HEK293T (cell line): ENCODE data around the gene ANKRD44.

Experiments used
- CTCF ChIA-PET: fragments of 350-600 bp; formaldehyde crosslinking; extraction: SDS; loops from one replicate; lab custom pipeline; 2021; ENCODE audit warnings: antibody characterized with exemption, inconsistent platforms; lab: Yijun Ruan, JAX
- POLR2A ChIA-PET: fragments of 350-600 bp; formaldehyde crosslinking; extraction: SDS; loops from one replicate; lab custom pipeline; 2020; ENCODE audit warnings: antibody characterized with exemption, inconsistent platforms; lab: Yijun Ruan, JAX
- DNase-seq: peaks from one replicate; pipeline ENCODE4 v3.0.0; 2012; ENCODE audit warnings: mixed read lengths; ENCODE audit errors: extremely low spot score
- ARNT ChIP-seq: fragments of 450-650 bp; IDR thresholded peaks from 2 replicates; pipeline ENCODE4 v1.6.1; 2017; ENCODE audit warnings: mild to moderate bottlenecking
- BHLHE40 ChIP-seq: fragments of 450-650 bp; IDR thresholded peaks from 2 replicates; pipeline ENCODE4 v1.6.1; 2016; ENCODE audit warnings: mild to moderate bottlenecking, moderate library complexity, borderline replicate concordance
- CTBP1 ChIP-seq: fragments of 450-650 bp; IDR thresholded peaks from 2 replicates; pipeline ENCODE4 v1.6.1; 2016; ENCODE audit warnings: borderline replicate concordance
- ELF4 ChIP-seq: fragments of 450-650 bp; IDR thresholded peaks from 2 replicates; pipeline ENCODE4 v1.6.1; 2017; ENCODE audit warnings: antibody characterized with exemption
- FOXA1 ChIP-seq: fragments of 450-650 bp; IDR thresholded peaks from 2 replicates; pipeline ENCODE4 v1.6.1; 2016; ENCODE audit warnings: mild to moderate bottlenecking
- FOXK2 ChIP-seq: fragments of 450-650 bp; IDR thresholded peaks from 2 replicates; pipeline ENCODE4 v1.6.1; 2016; ENCODE audit warnings: mild to moderate bottlenecking
- FOXM1 ChIP-seq: fragments of 450-650 bp; IDR thresholded peaks from 2 replicates; pipeline ENCODE4 v1.6.1; 2017; ENCODE audit warnings: mild to moderate bottlenecking, borderline replicate concordance
- HDGF ChIP-seq: fragments of 450-650 bp; IDR thresholded peaks from 2 replicates; pipeline ENCODE4 v1.6.1; 2017; ENCODE audit warnings: antibody characterized with exemption, borderline replicate concordance
- L3MBTL2 ChIP-seq: fragments of 450-650 bp; conservative IDR thresholded peaks from 2 replicates; pipeline ENCODE4 v1.6.1; 2016; ENCODE audit warnings: mild to moderate bottlenecking
- LEF1 ChIP-seq: fragments of 450-650 bp; IDR thresholded peaks from 2 replicates; pipeline ENCODE4 v1.6.1; 2017; ENCODE audit warnings: mild to moderate bottlenecking, borderline replicate concordance
- NFRKB ChIP-seq: fragments of 450-650 bp; IDR thresholded peaks from 2 replicates; pipeline ENCODE4 v1.6.1; 2016; ENCODE audit warnings: mild to moderate bottlenecking, moderate library complexity
- SP1 ChIP-seq: fragments of 450-650 bp; IDR thresholded peaks from 2 replicates; pipeline ENCODE4 v1.6.1; 2017
- SUZ12 ChIP-seq: fragments of 450-650 bp; IDR thresholded peaks from 2 replicates; pipeline ENCODE4 v1.6.1; 2016; ENCODE audit warnings: mild to moderate bottlenecking
- TARDBP ChIP-seq: fragments of 450-650 bp; IDR thresholded peaks from 2 replicates; pipeline ENCODE4 v1.6.1; 2016
- ZNF384 ChIP-seq: fragments of 450-650 bp; IDR thresholded peaks from 2 replicates; pipeline ENCODE4 v1.6.1; 2016
- TF ChIP-seq, protein P1 (sequence below): fragments of 450-650 bp; IDR thresholded peaks from 2 replicates; pipeline ENCODE4 v1.6.1; 2016

Gene ANKRD44

DNA sequence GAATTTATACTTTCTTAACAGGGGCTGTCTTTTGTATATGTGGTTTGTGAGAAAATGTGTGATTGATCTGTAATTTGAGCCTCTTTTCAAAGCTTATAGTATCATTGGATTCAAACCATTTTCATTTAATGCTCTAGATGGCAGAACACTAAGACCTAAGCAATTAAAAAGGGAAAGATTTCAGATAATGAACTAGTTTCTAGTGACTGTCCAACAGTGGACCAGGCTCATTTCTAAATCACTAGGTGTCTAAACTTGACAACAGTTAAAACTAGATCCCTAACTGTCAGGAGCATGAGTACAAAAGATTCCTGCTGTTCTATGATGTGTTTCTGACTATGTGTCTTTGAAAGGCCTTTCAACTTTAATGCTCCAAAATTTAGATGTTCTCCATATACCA is 54.6 kb downstream of the ANKRD44 start:
- ChIA-PET CTCF (interaction anchor here (1.1 kb wide), 1 partner anchor 142 kb away, joined by 4 read pairs; no protein-coding TSS in a partner anchor), POLR2A (no interaction called here)
- no peak for TF ChIP-seq CTBP1
- TF ChIP-seq FOXA1, result no peak
- no peak for TF ChIP-seq NFRKB
- TF ChIP-seq FOXM1, result no peak
- TF ChIP-seq, protein P1, sequence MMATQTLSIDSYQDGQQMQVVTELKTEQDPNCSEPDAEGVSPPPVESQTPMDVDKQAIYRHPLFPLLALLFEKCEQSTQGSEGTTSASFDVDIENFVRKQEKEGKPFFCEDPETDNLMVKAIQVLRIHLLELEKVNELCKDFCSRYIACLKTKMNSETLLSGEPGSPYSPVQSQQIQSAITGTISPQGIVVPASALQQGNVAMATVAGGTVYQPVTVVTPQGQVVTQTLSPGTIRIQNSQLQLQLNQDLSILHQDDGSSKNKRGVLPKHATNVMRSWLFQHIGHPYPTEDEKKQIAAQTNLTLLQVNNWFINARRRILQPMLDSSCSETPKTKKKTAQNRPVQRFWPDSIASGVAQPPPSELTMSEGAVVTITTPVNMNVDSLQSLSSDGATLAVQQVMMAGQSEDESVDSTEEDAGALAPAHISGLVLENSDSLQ, result no peak
- no peak for TF ChIP-seq L3MBTL2
- no peak for TF ChIP-seq BHLHE40
- TF ChIP-seq SUZ12, result no peak
- no peak for TF ChIP-seq ZNF384
- no peak for TF ChIP-seq TARDBP
- no peak for DNase-seq

DNA sequence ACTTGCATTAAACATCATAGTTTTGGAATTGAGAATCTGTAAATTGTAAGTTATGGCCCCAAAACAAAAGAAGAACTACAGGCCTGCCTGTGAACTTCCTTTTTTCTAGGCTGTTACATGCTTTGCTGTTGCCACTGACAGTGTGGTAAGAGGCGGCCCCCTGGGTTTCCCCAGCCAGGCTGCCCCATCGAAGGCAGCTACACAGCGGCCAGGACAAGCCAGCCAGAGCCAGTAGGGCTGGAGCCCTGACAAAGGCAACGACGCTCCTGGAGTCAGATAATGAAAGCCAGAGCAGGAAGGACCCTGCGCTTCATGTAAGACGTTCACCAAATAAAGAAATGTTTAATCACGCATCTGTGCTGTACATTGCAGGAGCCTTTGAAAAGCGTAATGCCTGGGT is 55.0 kb downstream of the ANKRD44 start:
- TF ChIP-seq ELF4, result no peak
- no peak for TF ChIP-seq FOXA1
- TF ChIP-seq L3MBTL2, result no peak
- no peak for TF ChIP-seq TARDBP
- TF ChIP-seq ZNF384, result no peak
- TF ChIP-seq SP1, result no peak
- TF ChIP-seq SUZ12, result no peak
- TF ChIP-seq BHLHE40, result no peak
- no peak for TF ChIP-seq LEF1
- TF ChIP-seq CTBP1, result no peak
- TF ChIP-seq NFRKB, result no peak
- TF ChIP-seq ARNT, result no peak
- TF ChIP-seq FOXM1, result no peak
- TF ChIP-seq FOXK2, result no peak
- POLR2A ChIA-PET, result no interaction called here
- CTCF ChIA-PET, result interaction anchor here (0.6 kb wide), 1 partner anchor 94 kb away, joined by 5 read pairs; no protein-coding TSS in a partner anchor
- no peak for DNase-seq

DNA sequence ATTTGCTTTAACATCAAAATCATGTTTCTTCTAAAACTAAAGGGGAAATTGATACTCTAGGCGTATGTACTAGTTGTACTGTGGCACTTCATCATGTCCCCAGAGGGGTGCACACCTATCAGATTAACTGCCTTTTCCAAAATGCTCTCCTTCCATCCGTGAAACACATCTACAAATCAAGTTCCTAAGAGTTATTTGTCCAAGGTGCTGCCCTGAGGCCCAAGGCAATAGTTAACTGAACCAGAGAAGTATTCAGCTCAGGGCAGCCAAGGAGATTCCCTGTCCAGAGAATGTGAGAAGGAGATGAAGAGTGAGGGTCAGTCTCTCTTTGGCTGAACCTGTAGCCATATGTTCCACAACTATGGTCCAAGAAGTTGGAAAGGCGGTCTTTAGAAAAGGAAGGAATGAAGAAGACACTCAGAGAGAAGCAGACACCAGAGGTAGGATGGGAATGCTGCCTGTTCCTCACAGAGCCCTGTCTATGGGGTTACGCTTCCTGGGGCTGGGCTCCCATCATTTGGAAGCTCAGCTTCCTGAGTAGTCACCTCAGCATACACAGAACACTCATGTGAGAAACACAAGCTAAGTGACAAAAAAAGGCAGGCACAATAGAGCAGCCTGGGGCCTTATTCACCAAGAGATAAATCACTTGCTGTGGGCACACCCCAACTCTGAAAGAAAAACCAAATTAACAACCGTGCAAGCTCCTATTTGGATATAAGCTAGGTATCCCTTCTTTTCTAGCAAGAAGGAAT is 55.6 kb downstream of the ANKRD44 start:
- ChIA-PET CTCF (interaction anchor here (0.5 to 0.6 kb wide), 2 partner anchors 95 to 101 kb away, joined by 3 to 5 read pairs; no protein-coding TSS in a partner anchor), POLR2A (no interaction called here)
- TF ChIP-seq SP1 (no peak), LEF1 (no peak), L3MBTL2 (no peak), TARDBP (no peak), ZNF384 (no peak), ARNT (no peak), SUZ12 (no peak)
- no peak for DNase-seq

DNA sequence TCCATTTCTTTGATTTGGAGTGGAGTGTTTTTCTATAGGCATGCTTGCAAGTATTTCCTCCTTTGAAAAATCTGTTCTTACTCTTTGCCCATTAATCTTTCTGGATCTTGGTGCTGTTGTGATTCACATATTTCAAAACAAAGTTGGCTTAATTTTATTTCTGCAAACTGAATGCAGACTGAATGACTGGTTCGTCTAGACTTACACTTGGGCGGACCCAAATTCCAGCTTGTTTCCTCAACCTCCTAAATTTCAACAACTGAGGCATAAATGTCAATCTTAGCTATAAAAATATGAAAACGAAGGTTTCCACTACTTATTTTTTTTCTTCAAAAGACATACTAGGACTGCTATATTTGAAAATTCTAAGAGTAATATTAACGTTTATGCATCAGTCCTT is 59.0 kb downstream of the ANKRD44 start:
- CTCF ChIA-PET, result no interaction called here
- no peak for DNase-seq
- POLR2A ChIA-PET, result no interaction called here
- no peak for TF ChIP-seq LEF1
- TF ChIP-seq ZNF384, result no peak
- no peak for TF ChIP-seq FOXA1

DNA sequence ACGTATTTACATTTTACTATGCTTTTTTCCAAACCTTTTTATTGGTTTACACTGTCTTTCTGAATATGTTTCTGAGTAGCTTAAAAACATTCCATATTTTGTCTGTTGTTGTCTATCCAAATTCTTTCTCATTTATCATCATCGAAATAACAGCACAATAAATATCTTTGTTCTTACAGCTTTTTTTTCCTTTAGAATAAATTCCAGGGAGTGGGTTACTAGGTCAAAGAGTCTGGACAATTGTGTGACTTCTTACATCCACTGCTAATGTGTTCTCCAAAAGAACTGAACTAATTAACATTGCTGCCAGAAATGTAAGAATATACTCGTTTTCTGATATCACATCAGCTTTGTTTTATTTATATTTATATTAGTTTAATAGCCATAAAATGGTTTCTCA is 59.4 kb downstream of the ANKRD44 start:
- POLR2A ChIA-PET, result no interaction called here
- DNase-seq, result no peak
- CTCF ChIA-PET, result no interaction called here
- no peak for TF ChIP-seq FOXK2
- no peak for TF ChIP-seq FOXA1
- TF ChIP-seq ZNF384, result no peak
- TF ChIP-seq LEF1, result no peak
- TF ChIP-seq TARDBP, result no peak
- no peak for TF ChIP-seq HDGF
- no peak for TF ChIP-seq SP1
- TF ChIP-seq, protein P1, result no peak
- no peak for TF ChIP-seq FOXM1
- no peak for TF ChIP-seq BHLHE40
- TF ChIP-seq CTBP1, result no peak
- no peak for TF ChIP-seq L3MBTL2
- no peak for TF ChIP-seq ARNT
- no peak for TF ChIP-seq SUZ12
- TF ChIP-seq ELF4, result no peak
- no peak for TF ChIP-seq NFRKB

DNA sequence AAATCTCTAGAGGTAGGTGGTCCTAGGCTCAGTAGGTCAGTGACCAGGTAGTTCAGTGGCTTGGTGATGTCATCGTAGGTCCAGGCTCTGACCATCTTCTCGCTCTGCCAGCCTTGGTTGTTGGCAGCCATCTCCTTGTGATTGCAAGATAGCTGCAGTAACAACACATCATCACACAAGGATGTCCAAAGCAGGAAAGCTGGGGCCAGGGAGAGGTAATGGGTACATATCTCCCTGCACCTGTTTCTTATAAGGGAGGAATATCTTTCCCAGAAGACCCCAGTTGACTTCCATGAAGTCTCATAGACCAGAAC is 60.5 kb downstream of the ANKRD44 start:
- ChIA-PET CTCF (no interaction called here), POLR2A (no interaction called here)
- DNase-seq, result no peak
- TF ChIP-seq FOXM1 (no peak), L3MBTL2 (no peak), SUZ12 (no peak), BHLHE40 (no peak), FOXA1 (no peak), CTBP1 (no peak), SP1 (no peak), ZNF384 (no peak), LEF1 (no peak), NFRKB (no peak), ELF4 (no peak), TARDBP (no peak), HDGF (no peak), ARNT (no peak)
- TF ChIP-seq, protein P1, result no peak
